SK-N-SH treated with all-trans-retinoic acid at 6 μM for 48 hours (cell line): ENCODE measurements around the gene HHAT.

Experiments used
- PATZ1 ChIP-seq: fragments of 250-450 bp; sonication (Bioruptor Pico); IDR thresholded peaks from 2 replicates; pipeline ENCODE4 v1.8.0; 2020; ENCODE audit warnings: mild to moderate bottlenecking, moderate library complexity, borderline replicate concordance
- ZFP30 ChIP-seq: fragments of 450-650 bp; formaldehyde crosslinking; IDR thresholded peaks from 2 replicates; pipeline ENCODE4 v1.5.0; 2022; ENCODE audit warnings: mild to moderate bottlenecking, moderate library complexity

- no peak for TF ChIP-seq ZFP30 (CRISPR knock-in tag)
- TF ChIP-seq PATZ1: no peak
These were observed 27.6 kb upstream of the HHAT start for GRCh38 chr1:210300923-210301614.
